ENCODE data around the gene POMGNT2.

Gene POMGNT2

DNA sequence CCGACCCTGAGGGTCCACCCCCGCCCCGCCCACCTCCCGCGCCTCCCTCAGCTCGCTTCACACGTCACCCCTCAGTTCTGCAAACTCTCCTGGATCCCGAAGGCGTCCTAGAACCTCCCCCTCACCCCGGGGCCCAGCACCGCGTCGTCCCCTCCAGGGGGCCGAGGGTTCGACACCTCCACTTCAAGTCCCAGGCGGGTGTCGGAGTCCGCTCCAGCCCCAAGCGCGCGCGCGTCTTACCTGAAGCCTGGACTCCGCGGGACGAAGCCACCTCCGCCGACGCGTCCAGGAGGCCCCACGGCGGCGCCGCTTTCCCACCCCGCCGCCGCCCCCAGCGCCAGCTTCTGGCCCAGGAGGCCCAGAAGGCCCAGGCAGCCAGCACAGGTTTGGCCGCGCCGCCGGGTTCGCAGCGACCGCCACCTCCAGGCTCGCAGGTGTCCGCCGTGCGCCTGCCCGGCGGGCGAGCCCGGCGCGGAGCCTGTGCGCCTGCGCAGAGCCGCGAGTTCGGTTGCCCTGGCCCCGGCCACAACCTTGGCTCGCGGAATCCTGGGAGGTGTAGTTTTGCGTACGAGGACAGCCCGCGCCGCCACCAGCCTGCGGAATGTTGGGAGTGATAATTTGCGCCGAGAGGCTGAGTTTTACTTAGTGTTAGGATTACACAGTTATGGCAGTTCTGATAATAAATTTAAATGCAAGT, at the start of gene POMGNT2:
POMGNT2 (minus strand) TSS at position 484 of the 697 bp plus-strand sequence. CDS start 24,648 bp downstream, outside the sequence.
- DNase-seq (ENCODE audit: low spot score): peak; percentile 96

GRCh38 chr3:43154980-43155379, 49.1 kb upstream of the POMGNT2 start:
- DNase-seq (ENCODE audit: low spot score): no peak

DNA sequence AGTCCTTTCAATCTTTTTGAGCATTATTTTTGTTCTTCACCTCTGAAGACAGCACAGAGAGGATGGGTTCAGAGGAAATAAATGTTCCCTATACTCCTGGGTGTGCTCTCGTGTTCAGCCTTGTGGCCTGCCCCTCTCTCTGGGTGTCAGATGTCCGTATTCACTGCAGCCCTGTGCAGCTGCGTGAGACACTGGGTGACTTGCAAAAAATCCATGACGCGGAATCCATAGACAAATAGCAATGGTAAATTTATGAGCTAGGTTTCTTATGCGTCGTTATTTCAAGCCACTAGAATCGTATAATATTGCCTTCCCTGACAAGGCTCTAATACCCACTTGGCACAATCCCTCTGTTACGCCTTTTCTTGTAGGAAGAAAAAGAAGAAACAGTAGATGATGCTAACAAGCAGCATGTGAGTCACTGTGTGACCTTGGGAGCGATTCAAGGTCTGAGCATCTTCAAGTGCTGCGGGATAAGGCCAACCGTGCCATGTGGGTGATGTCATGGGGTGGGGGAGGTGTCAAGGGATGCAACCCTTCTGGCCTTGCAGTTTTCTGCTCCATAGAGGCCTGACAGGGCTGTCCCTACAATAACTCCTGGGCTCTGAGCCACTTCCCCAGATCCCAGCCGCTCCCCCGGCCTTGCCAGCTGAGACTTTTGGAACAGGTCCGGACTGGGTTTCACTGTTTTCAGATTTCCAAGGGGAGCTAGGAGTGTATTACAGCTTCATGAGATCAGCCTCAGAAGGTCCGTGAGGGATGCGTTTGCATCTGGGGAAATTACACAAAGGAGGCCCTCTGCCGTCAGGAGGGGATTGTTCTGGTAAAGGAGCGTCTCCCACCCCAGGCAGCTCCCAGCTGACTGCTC, 47.6 kb upstream of the POMGNT2 start:
- peak; percentile 16 for DNase-seq (ENCODE audit: low spot score)

DNA sequence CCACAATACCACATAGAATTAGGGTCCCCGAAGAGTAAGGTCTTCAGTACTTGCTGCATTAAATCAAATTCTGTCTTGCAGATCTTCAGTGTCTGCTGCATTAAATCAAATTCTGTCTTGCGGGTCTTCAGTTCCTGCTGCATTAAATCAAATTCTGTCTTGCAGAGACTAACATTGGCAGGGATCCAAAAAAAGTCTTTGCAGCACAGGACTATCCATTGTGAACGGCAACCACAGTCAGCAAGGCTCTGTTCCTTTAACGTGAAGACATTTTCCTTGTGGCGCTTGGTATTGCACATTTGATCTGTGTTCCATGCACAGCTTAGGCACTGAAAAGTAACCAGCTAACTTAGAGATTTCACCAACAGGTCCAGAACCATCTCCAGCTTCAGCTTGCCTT, 46.8 kb upstream of the POMGNT2 start:
- no peak for DNase-seq (ENCODE audit: low spot score)

GRCh38 chr3:43148033-43148432, 42.2 kb upstream of the POMGNT2 start:
- no peak for DNase-seq (ENCODE audit: low spot score)

- no peak for DNase-seq (ENCODE audit: low spot score)
Observed at GRCh38 chr3:43146599-43146998, 40.7 kb upstream of the POMGNT2 start.

DNA sequence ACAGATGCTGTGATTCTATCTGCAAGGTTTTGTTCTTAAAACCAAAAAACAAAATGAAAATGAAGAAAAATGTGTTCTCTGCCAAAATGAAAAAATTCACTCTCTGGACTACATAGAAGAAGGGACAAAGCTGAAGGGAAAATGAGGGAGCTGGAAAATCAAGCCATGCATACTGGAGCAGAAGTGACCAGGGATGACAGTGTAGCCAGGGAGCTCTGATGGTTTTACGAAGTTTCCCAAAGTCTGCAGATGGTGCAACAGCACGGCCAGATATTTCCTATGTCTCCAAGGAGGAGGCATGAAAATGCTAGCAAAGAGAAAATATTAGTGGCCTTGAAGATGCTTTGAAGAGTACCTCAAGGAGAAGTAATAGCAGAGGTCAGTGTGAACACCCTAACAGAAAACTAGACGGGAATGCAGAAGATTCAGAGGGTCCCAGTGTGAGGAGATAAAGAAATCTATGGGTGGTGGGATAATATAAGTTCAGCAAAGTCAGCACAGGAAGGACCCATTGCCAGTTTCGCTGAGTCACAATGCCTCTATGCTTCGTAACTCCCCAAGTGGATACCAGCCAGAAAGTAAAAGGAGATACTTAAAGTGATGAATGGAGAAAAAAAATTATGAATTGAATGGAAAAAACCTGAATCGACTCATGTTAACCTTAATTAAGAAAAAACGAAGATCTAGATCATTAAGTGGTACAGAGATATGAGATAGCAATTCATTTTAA, 39.0 kb upstream of the POMGNT2 start:
- no peak for DNase-seq (ENCODE audit: low spot score)

GRCh38 chr3:43142472-43142871, 36.6 kb upstream of the POMGNT2 start:
- no peak for DNase-seq (ENCODE audit: low spot score)

DNA sequence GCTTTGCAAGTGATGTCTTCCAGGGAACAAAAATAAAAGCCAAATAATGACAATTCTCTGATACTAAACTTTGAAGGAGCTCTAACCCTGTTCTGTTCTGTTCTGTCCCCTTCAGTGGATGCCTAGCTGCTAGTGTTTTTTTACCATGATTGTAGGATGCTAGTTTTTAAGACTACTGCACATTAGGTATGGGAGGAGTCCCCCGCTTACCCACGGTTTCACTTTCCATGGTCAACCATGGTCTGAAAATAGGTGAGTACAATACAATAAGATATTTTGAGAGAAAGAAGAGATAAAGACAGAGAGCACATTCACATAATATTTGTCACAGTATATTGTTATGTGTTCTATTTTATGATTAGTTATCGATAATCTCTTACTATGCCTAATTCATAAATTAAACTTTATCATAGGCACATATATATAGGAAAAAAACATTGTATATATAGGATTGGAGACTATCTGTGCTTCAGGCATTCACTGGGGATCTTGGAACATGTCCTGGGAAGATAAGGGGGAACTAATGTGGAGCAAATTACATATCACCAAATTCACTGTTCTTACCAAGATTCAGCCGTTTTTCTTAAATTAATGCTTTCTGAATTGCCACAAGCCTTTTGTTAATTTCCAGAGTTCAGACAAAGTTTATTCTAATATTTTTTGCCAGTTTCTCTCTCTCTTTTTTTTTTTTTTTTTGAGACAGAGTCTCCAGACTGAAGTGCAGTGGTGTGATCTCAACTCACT, 32.8 kb upstream of the POMGNT2 start:
- no peak for DNase-seq (ENCODE audit: low spot score)

- DNase-seq (ENCODE audit: low spot score): no peak
Observed at GRCh38 chr3:43132870-43133636, 27.2 kb upstream of the POMGNT2 start.

- DNase-seq (ENCODE audit: low spot score): no peak
Observed at GRCh38 chr3:43132193-43132592, 26.3 kb upstream of the POMGNT2 start.

- DNase-seq (ENCODE audit: low spot score): no peak
Observed at GRCh38 chr3:43128464-43128863, 22.6 kb upstream of the POMGNT2 start.

DNA sequence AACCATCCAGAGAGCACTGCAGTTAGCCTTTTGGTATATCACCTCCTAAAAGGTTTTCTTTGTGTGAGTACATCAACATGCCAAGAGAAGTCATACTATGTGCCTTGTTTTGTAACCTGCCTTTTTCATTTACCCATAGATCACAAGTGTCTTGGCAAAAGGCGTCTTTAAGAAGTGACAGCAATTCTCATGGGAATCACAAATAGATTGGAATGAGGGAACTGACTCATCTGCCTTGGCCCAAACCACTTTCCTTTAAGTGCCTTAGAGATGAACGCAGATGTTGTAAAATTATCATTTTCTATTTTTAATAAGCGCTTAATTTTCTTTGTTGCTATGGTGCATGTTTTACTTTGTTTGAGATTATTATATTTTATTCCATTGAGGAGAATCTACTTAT, 20.7 kb upstream of the POMGNT2 start:
- no peak for DNase-seq (ENCODE audit: low spot score)

DNA sequence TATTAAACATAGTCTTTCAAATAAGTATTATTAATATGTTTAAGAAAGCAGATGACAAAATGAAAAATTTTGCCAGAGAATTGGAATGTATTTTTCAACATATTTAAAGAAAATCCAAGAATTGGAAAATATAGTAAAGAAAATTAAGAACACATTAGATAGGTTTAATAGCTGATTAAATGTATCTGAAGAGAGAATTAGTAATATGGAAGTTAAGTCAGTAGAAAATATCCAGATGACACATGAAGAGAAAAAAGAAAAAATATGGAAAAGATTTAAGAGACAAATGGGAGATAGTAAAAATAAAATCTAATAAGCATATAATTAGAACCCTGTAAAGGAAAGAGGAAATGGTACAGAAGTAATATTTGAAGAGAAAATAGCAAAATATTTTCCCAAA, 18.0 kb upstream of the POMGNT2 start:
- DNase-seq (ENCODE audit: low spot score): no peak

DNA sequence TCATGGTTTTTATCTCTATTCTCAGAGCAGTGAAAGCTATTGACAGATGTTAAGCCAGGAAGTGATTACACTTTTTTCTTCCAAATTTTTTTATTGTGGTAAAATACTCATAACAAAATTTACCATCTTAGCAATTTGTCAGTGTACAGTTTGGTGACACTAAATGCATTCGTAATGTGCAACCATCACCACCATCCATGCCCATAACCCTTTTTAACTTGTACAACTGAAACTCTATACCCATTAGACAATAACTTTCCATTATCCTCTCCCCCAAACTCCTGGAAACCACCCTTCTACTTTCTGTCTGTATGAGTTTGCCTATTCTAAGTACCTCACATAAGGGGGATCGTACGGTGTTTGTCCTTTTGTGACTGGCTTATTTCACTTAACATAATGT, 15.1 kb upstream of the POMGNT2 start:
- DNase-seq (ENCODE audit: low spot score): no peak

GRCh38 chr3:43117257-43117656, 11.4 kb upstream of the POMGNT2 start:
- DNase-seq (ENCODE audit: low spot score): no peak

GRCh38 chr3:43113671-43114070, 7.8 kb upstream of the POMGNT2 start:
- no peak for DNase-seq (ENCODE audit: low spot score)

- DNase-seq (ENCODE audit: low spot score): peak; percentile 19
Observed at GRCh38 chr3:43106293-43106628, 382 bp upstream of the POMGNT2 start.

DNA sequence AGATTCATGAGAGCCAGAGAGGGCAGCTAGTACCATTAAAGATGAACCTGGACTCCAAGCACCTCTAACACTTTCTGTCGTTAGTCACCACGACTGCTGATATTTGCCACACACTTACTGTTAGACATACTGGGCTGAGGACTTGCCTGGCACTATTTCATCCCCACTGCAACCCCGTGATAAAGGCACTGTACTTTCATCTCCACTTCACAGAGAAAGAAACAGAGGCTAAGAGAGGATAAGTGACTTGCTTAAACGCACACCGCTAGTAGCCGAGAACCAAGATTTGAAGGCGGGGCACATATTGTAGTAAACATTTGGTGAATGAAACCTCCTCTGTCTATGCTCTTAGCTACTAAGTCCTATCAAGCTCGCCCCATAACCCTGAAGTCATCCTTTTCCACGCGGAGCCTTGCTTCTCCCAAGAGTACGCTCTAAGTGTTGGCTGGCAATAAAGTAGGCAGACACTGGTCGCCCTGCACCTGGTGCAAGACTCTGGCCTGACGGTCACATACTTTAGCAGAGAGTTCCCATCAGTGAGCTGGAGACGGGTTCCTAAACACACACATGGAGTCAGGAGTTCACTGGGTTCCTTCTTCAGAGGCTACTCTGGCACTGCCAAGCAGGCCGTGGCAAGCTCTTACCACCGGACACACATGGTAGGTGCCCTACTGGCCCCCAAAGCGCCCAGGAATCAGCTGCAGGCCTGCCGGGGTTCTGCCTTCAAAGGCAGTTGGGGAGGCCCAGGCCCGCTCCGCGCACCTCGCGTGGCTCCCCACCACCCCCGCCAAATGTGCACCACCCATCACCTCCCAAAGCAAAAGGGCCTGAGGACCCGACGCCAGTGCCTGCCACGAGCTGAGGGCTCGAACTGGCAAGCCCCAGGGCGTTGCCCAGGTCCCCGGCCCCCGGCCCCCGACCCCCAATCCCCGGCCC, 951 bp downstream of the POMGNT2 start:
- no peak for DNase-seq (ENCODE audit: low spot score)

DNA sequence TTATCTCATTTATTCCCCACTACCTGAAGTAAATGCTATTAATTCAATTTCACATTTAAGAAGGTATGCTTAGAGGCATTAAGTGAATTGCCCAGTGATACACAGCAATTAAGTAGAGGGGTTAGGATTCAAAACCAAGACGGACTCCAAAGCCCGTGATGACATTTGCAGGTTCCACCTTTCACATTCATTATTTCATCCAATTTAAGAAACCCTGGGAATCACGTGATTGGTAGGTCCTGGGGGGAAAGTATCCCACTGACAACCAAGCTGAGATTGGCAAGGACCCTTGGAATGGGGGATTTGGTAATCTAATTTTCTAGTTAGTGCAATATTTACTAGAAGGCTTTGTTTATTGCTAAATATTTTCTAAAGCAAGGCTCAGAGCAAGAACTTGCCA, 1.8 kb downstream of the POMGNT2 start:
- no peak for DNase-seq (ENCODE audit: low spot score)
